GM12878 (cell line): ENCODE results near the gene STK16.

Source experiments
- CEBPB ChIP-seq, 2 experiments: fragments of 150-350 bp in 1 of 2; IDR thresholded peaks; 2 replicates each; pipeline ENCODE4 v1.6.1; 2012 to 2014; ENCODE audit warnings: low read depth in 2 of 2, low read length in 2 of 2, borderline replicate concordance in 1 of 2, inconsistent platforms in 1 of 2
- CHD2 ChIP-seq: IDR thresholded peaks from 2 replicates; pipeline ENCODE4 v1.6.1; 2011; ENCODE audit warnings: low read depth, low read length, improper control_type of control experiment, borderline replicate concordance
- RFX5 ChIP-seq: IDR thresholded peaks from 2 replicates; pipeline ENCODE4 v1.6.1; 2011; ENCODE audit warnings: low read depth, low read length, improper control_type of control experiment
- SUPT20H ChIP-seq: IDR thresholded peaks from 2 replicates; pipeline ENCODE4 v1.6.1; 2011; ENCODE audit warnings: low read depth, mild to moderate bottlenecking, low read length, moderate library complexity, borderline replicate concordance; ENCODE audit not compliant: control insufficient read depth
- TF ChIP-seq, protein P1 (sequence below), 3 experiments: IDR thresholded peaks in 2 of 3; conservative IDR thresholded peaks in 1 of 3; 2 replicates each; pipeline ENCODE4 v1.5.1; 2011; ENCODE audit warnings: low read depth in 3 of 3, low read length in 3 of 3, mild to moderate bottlenecking in 3 of 3, control low read depth in 2 of 3, moderate library complexity in 2 of 3, inconsistent platforms in 1 of 3, mixed read lengths in 1 of 3; ENCODE audit not compliant: control insufficient read depth in 2 of 3, insufficient read depth in 1 of 3; ENCODE audit errors: extremely low read depth in 1 of 3

- TF ChIP-seq CHD2 (no peak), CEBPB (IDR thresholded peaks at IDR 0.05; ENCODE audit: borderline replicate concordance in 1 of 2, low read depth in 2 of 2, low read length in 2 of 2) (no peak), SUPT20H (no peak), RFX5 (no peak)
- TF ChIP-seq, protein P1, sequence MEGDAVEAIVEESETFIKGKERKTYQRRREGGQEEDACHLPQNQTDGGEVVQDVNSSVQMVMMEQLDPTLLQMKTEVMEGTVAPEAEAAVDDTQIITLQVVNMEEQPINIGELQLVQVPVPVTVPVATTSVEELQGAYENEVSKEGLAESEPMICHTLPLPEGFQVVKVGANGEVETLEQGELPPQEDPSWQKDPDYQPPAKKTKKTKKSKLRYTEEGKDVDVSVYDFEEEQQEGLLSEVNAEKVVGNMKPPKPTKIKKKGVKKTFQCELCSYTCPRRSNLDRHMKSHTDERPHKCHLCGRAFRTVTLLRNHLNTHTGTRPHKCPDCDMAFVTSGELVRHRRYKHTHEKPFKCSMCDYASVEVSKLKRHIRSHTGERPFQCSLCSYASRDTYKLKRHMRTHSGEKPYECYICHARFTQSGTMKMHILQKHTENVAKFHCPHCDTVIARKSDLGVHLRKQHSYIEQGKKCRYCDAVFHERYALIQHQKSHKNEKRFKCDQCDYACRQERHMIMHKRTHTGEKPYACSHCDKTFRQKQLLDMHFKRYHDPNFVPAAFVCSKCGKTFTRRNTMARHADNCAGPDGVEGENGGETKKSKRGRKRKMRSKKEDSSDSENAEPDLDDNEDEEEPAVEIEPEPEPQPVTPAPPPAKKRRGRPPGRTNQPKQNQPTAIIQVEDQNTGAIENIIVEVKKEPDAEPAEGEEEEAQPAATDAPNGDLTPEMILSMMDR (IDR thresholded peaks at IDR 0.05 in 2 of 3, conservative IDR thresholded peaks at IDR 0.05 in 1 of 3; ENCODE audit: control insufficient read depth in 2 of 3, extremely low read depth in 1 of 3, insufficient read depth in 1 of 3, low read depth in 3 of 3, low read length in 3 of 3) = no peak
Measured at GRCh38 chr2:219271021-219271420, 25.7 kb downstream of the STK16 start.
